Neural progenitor cell (in vitro differentiated cells): ENCODE data around the gene SPEF1. TPM values are rescaled to one million over a fixed set of nuclear protein-coding genes. Genes with fewer than 3 reads are reported as not detected.

ENCODE experiments used
- DNase-seq: peaks from one replicate; pipeline ENCODE4 v3.0.0-alpha.2; 2016; ENCODE audit warnings: low spot score
- H2AFZ ChIP-seq: fragments of 200-600 bp; sonication (generic); replicated peaks from 2 replicates; pipeline ENCODE4 v1.6.1; 2016; ENCODE audit warnings: antibody characterized with exemption
- H3F3A ChIP-seq: fragments of 200-600 bp; sonication (generic); 2 replicates; pipeline ENCODE4 v1.6.1; 2016; ENCODE audit warnings: antibody characterized with exemption, low read depth
- H3K27ac ChIP-seq: fragments of 200-600 bp; sonication (generic); 2 replicates; pipeline ENCODE4 v1.5.1; 2016; ENCODE audit warnings: mild to moderate bottlenecking
- H3K27me3 ChIP-seq: fragments of 200-600 bp; sonication (generic); 2 replicates; pipeline ENCODE4 v1.6.1; 2016; ENCODE audit warnings: mild to moderate bottlenecking, moderate library complexity
- H3K36me3 ChIP-seq: fragments of 200-600 bp; sonication (generic); 2 replicates; pipeline ENCODE4 v1.5.1; 2016
- H3K4me1 ChIP-seq: fragments of 200-600 bp; sonication (generic); 2 replicates; pipeline ENCODE4 v1.6.1; 2016; ENCODE audit warnings: mixed run types
- H3K4me2 ChIP-seq: fragments of 200-600 bp; sonication (generic); 2 replicates; pipeline ENCODE4 v1.6.1; 2016
- H3K4me3 ChIP-seq: fragments of 200-600 bp; sonication (generic); 2 replicates; pipeline ENCODE4 v1.5.1; 2016
- H3K79me2 ChIP-seq: fragments of 200-600 bp; sonication (generic); 2 replicates; pipeline ENCODE4 v1.6.1; 2016; ENCODE audit warnings: low read depth
- H3K9ac ChIP-seq: fragments of 200-600 bp; sonication (generic); 2 replicates; pipeline ENCODE4 v1.6.1; 2016
- H3K9me3 ChIP-seq: fragments of 200-600 bp; sonication (generic); 2 replicates; pipeline ENCODE4 v1.5.1; 2016; ENCODE audit warnings: low read depth
- H4K20me1 ChIP-seq: fragments of 200-600 bp; sonication (generic); 2 replicates; pipeline ENCODE4 v1.6.1; 2016; ENCODE audit warnings: low read depth
- H3K27ac Mint-ChIP-seq: 3 replicates; pipeline ENCODE4 v1.8.0; 2021; ENCODE audit warnings: mixed read lengths
- H3K27me3 Mint-ChIP-seq: 2 replicates; pipeline ENCODE4 v1.8.0; 2022; ENCODE audit warnings: low read depth, mild to moderate bottlenecking, inconsistent platforms, moderate library complexity, mixed read lengths; ENCODE audit not compliant: insufficient read depth
- H3K36me3 Mint-ChIP-seq: 3 replicates; pipeline ENCODE4 v1.8.0; 2021; ENCODE audit warnings: mixed read lengths
- H3K4me1 Mint-ChIP-seq: 3 replicates; pipeline ENCODE4 v1.8.0; 2021; ENCODE audit warnings: mixed read lengths
- H3K4me3 Mint-ChIP-seq: 3 replicates; pipeline ENCODE4 v1.8.0; 2021; ENCODE audit warnings: mild to moderate bottlenecking, moderate library complexity, mixed read lengths
- H3K9me3 Mint-ChIP-seq: 3 replicates; pipeline ENCODE4 v1.8.0; 2020; ENCODE audit warnings: mixed read lengths
- EZH2 ChIP-seq: fragments of 200-600 bp; sonication (generic); IDR thresholded peaks from 2 replicates; pipeline ENCODE4 v1.6.1; 2017; ENCODE audit warnings: antibody characterized with exemption, mild to moderate bottlenecking, moderate library complexity
- EZH2phosphoT487 ChIP-seq: fragments of 200-600 bp; sonication (generic); IDR thresholded peaks from 2 replicates; pipeline ENCODE4 v1.6.1; 2017; ENCODE audit warnings: antibody characterized with exemption
- total RNA-seq: library from RNA; depleted of rRNA; stranded (reverse); fragments of >200 nt; gene quantifications from 2 replicates; pipeline ENCODE4 v1.2.3, GENCODE V29; 2015; ENCODE audit warnings: low replicate concordance
- TF ChIP-seq, protein P1 (sequence below): fragments of 200-600 bp; sonication (generic); IDR thresholded peaks from 2 replicates; pipeline ENCODE4 v1.5.1; 2017; ENCODE audit warnings: antibody characterized with exemption, mild to moderate bottlenecking

SPEF1 gene
- total RNA-seq, 1 donor from 2014 or later: 1.2 TPM

DNA sequence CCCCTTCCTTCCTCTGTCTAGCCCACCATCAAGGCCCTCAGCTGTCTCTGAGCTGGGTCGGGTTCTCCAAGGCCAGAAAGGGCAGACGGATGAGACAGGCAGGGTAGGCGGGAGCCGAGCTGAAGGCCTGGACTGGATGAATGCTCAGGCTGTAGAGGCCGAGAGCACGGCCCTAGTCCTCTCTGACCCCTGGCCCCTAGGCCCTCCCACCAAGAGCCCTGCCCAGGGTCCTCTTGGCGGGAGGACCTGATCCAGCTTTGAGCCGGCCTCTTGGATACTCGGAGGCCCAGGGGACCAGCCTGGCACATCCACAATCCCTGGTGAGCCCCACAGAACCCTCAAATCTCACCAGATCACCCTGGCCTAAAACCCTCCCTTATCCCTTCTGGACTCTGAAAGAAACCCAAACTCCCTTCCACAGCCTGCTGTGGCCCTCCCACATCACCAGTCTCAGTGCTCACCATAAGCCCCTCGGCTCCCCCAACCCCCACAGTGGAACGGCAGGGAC lies 21.9 kb downstream of the SPEF1 start:
- Histone ChIP-seq H3K4me3 (no peak overlapping the region), H3K27me3 (no peaks in the 10 kb centered on the region), H3K36me3 (no peaks in the 10 kb centered on the region), H3K4me2 (no peak overlapping the region), H3K27ac (no peak overlapping the region), H3F3A (peaks cover 16% of the 10 kb centered on the region), H3K9me3 (no peaks in the 10 kb centered on the region), H2AFZ (no peak overlapping the region), H3K4me1 (peaks cover 28% of the 10 kb centered on the region), H4K20me1 (no peaks in the 10 kb centered on the region), H3K9ac (no peak overlapping the region), H3K79me2 (no peaks in the 10 kb centered on the region)
- peak overlapping the region; percentile 91 for H3K27ac Mint-ChIP-seq
- peaks cover 4% of the 10 kb centered on the region for H3K4me1 Mint-ChIP-seq
- H3K4me3 Mint-ChIP-seq: peak overlapping the region; percentile 62
- TF ChIP-seq, protein P1, sequence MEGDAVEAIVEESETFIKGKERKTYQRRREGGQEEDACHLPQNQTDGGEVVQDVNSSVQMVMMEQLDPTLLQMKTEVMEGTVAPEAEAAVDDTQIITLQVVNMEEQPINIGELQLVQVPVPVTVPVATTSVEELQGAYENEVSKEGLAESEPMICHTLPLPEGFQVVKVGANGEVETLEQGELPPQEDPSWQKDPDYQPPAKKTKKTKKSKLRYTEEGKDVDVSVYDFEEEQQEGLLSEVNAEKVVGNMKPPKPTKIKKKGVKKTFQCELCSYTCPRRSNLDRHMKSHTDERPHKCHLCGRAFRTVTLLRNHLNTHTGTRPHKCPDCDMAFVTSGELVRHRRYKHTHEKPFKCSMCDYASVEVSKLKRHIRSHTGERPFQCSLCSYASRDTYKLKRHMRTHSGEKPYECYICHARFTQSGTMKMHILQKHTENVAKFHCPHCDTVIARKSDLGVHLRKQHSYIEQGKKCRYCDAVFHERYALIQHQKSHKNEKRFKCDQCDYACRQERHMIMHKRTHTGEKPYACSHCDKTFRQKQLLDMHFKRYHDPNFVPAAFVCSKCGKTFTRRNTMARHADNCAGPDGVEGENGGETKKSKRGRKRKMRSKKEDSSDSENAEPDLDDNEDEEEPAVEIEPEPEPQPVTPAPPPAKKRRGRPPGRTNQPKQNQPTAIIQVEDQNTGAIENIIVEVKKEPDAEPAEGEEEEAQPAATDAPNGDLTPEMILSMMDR: no peak
- no peak for TF ChIP-seq EZH2
- no peak for TF ChIP-seq EZH2phosphoT487
- DNase-seq: no peak
- no peaks in the 10 kb centered on the region for H3K9me3 Mint-ChIP-seq
- H3K36me3 Mint-ChIP-seq: peaks cover 21% of the 10 kb centered on the region
- no peaks in the 10 kb centered on the region for H3K27me3 Mint-ChIP-seq

DNA sequence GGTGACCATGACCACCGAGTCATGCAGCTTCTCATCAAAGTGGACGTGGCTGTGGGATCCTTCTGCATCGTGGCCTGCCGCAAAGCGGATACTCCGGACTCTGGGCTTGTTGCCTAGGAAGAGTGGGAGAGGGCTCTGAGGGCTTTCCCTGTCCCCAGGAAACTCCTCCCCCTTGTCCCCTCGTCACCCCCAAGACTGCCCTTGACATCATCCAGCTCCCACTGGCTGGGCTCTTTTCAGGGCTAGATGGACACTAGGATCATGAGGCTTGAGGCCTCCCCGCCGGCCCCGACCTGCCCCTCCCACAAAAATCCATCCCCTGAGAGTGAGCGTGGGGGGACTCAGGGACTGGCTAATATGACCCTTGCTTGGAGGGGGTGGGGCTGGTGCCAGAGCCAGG lies 22.7 kb downstream of the SPEF1 start:
- Mint-ChIP-seq H3K4me3 (no peak overlapping the region), H3K36me3 (peaks cover 21% of the 10 kb centered on the region), H3K9me3 (no peaks in the 10 kb centered on the region), H3K27me3 (no peaks in the 10 kb centered on the region), H3K4me1 (peaks cover 4% of the 10 kb centered on the region), H3K27ac (no peak overlapping the region)
- no peaks in the 10 kb centered on the region for H3K27me3 ChIP-seq
- H3K4me1 ChIP-seq: peaks cover 28% of the 10 kb centered on the region
- H3K27ac ChIP-seq: no peak overlapping the region
- no peak overlapping the region for H3K9ac ChIP-seq
- no peak overlapping the region for H3K4me3 ChIP-seq
- H3K36me3 ChIP-seq: no peaks in the 10 kb centered on the region
- no peak overlapping the region for H2AFZ ChIP-seq
- DNase-seq: no peak
- H3F3A ChIP-seq: peaks cover 16% of the 10 kb centered on the region
- TF ChIP-seq, protein P1: no peak
- TF ChIP-seq EZH2: no peak
- no peak for TF ChIP-seq EZH2phosphoT487
- H3K9me3 ChIP-seq: no peaks in the 10 kb centered on the region
- no peak overlapping the region for H3K4me2 ChIP-seq
- no peaks in the 10 kb centered on the region for H4K20me1 ChIP-seq
- no peaks in the 10 kb centered on the region for H3K79me2 ChIP-seq

DNA sequence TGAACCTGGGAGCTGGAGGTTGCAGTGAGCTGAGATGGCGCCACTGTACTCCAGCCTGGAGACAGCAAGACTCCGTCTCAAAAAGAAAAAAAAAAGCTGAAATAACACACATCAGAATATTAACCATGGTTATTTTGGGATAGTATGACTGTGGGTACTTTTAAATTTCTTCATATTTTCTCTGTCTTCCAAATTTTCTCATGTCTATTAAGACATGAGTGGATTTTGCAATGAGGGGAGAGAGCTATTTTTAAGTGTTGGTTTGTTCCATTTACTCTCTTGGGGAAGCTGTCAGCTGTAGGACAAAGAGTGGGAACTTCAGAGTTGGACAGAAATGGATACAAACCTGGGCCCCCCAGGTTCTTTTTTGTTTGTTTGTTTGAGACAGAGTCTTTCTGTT lies 24.0 kb downstream of the SPEF1 start:
- peaks cover 8% of the 10 kb centered on the region for H3K27me3 ChIP-seq
- Mint-ChIP-seq H3K36me3 (peaks cover 21% of the 10 kb centered on the region), H3K9me3 (no peaks in the 10 kb centered on the region), H3K27ac (no peak overlapping the region), H3K4me3 (no peak overlapping the region), H3K4me1 (peaks cover 11% of the 10 kb centered on the region), H3K27me3 (peaks cover 8% of the 10 kb centered on the region)
- H3K9ac ChIP-seq: no peak overlapping the region
- no peak overlapping the region for H3K4me2 ChIP-seq
- no peak overlapping the region for H2AFZ ChIP-seq
- no peak for DNase-seq
- H3K79me2 ChIP-seq: no peaks in the 10 kb centered on the region
- peaks cover 28% of the 10 kb centered on the region for H3K4me1 ChIP-seq
- TF ChIP-seq, protein P1: no peak
- no peak for TF ChIP-seq EZH2
- no peak for TF ChIP-seq EZH2phosphoT487
- H4K20me1 ChIP-seq: peaks cover 7% of the 10 kb centered on the region
- H3K27ac ChIP-seq: no peak overlapping the region
- no peak overlapping the region for H3K4me3 ChIP-seq
- no peaks in the 10 kb centered on the region for H3K36me3 ChIP-seq
- no peaks in the 10 kb centered on the region for H3K9me3 ChIP-seq
- H3F3A ChIP-seq: peaks cover 24% of the 10 kb centered on the region
